GM23338 (cell line): ENCODE results near the gene VWC2. TPM values are rescaled to one million over a fixed set of nuclear protein-coding genes. Genes with fewer than 3 reads are reported as not detected.

ENCODE experiments used
- ATAC-seq: fragments of 200-7000 bp; cut with Tn5 transposase; 3 replicates; pipeline ENCODE4 v1.9.1; 2020
- DNase-seq: peaks from one replicate; pipeline ENCODE4 v3.0.0-alpha.2; 2015; ENCODE audit warnings: low spot score
- H2AFZ ChIP-seq: fragments of 200-600 bp; sonication (generic); 2 replicates; pipeline ENCODE4 v1.8.0; 2016; ENCODE audit warnings: antibody characterized with exemption, mild to moderate bottlenecking, moderate library complexity
- H3F3A ChIP-seq: fragments of 200-600 bp; sonication (generic); replicated peaks from 2 replicates; pipeline ENCODE4 v1.8.0; 2017; ENCODE audit warnings: antibody characterized with exemption, mixed run types, low read depth
- H3K27ac ChIP-seq: fragments of 200-600 bp; sonication (generic); 2 replicates; pipeline ENCODE4 v1.6.1; 2016; ENCODE audit warnings: low read depth
- H3K27me3 ChIP-seq: fragments of 200-600 bp; sonication (generic); 2 replicates; pipeline ENCODE4 v1.8.0; 2016; ENCODE audit warnings: mild to moderate bottlenecking, mixed run types, moderate library complexity; ENCODE audit not compliant: insufficient read depth
- H3K36me3 ChIP-seq: fragments of 200-600 bp; sonication (generic); 2 replicates; pipeline ENCODE4 v1.8.0; 2016; ENCODE audit warnings: mild to moderate bottlenecking; ENCODE audit not compliant: insufficient read depth
- H3K4me1 ChIP-seq: fragments of 200-600 bp; sonication (generic); 2 replicates; pipeline ENCODE4 v1.8.0; 2016; ENCODE audit warnings: mild to moderate bottlenecking, moderate library complexity; ENCODE audit not compliant: insufficient read depth
- H3K4me2 ChIP-seq: fragments of 200-600 bp; sonication (generic); 2 replicates; pipeline ENCODE4 v1.7.1; 2017; ENCODE audit warnings: mixed run types
- H3K4me3 ChIP-seq: fragments of 200-600 bp; sonication (generic); 2 replicates; pipeline ENCODE4 v1.6.1; 2016; ENCODE audit warnings: mixed run types
- H3K79me2 ChIP-seq: fragments of 200-600 bp; sonication (generic); replicated peaks from 2 replicates; pipeline ENCODE4 v1.8.0; 2017; ENCODE audit warnings: mild to moderate bottlenecking; ENCODE audit not compliant: insufficient read depth
- H3K9me2 ChIP-seq: fragments of 200-600 bp; sonication (generic); 2 replicates; pipeline ENCODE4 v1.8.0; 2017; ENCODE audit not compliant: insufficient read depth
- H4K20me1 ChIP-seq: fragments of 200-600 bp; sonication (generic); replicated peaks from 2 replicates; pipeline ENCODE4 v1.8.0; 2017; ENCODE audit warnings: mild to moderate bottlenecking; ENCODE audit not compliant: insufficient read depth
- H3K27ac Mint-ChIP-seq: 2 replicates; pipeline ENCODE4 v1.8.0; 2020; ENCODE audit warnings: inconsistent platforms, mild to moderate bottlenecking, moderate library complexity, mixed read lengths
- H3K27me3 Mint-ChIP-seq: 3 replicates; pipeline ENCODE4 v1.8.0; 2022; ENCODE audit warnings: low read depth, mild to moderate bottlenecking, moderate library complexity, mixed read lengths, inconsistent platforms; ENCODE audit not compliant: insufficient read depth, poor library complexity
- H3K36me3 Mint-ChIP-seq: 3 replicates; pipeline ENCODE4 v1.8.0; 2021; ENCODE audit warnings: low read depth, mild to moderate bottlenecking, inconsistent platforms, moderate library complexity, mixed read lengths
- H3K4me1 Mint-ChIP-seq: 3 replicates; pipeline ENCODE4 v1.8.0; 2020; ENCODE audit warnings: mild to moderate bottlenecking, inconsistent platforms, mixed read lengths
- H3K4me3 Mint-ChIP-seq: 3 replicates; pipeline ENCODE4 v1.8.0; 2021; ENCODE audit warnings: moderate library complexity, mild to moderate bottlenecking, inconsistent platforms, mixed read lengths
- H3K9me3 Mint-ChIP-seq: 3 replicates; pipeline ENCODE4 v1.8.0; 2020; ENCODE audit warnings: moderate library complexity, mild to moderate bottlenecking, inconsistent platforms, mixed read lengths
- CREB1 ChIP-seq: fragments of 250-450 bp; sonication (Bioruptor Pico); IDR thresholded peaks from 2 replicates; pipeline ENCODE4 v1.5.0; 2020; ENCODE audit warnings: low read depth, mild to moderate bottlenecking, moderate library complexity
- ETS1 ChIP-seq: IDR thresholded peaks from 2 replicates; pipeline ENCODE4 v1.6.1; 2016; ENCODE audit warnings: antibody characterized with exemption
- EZH2 ChIP-seq: fragments of 200-600 bp; sonication (generic); IDR thresholded peaks from one replicate; pipeline ENCODE4 v1.8.0; 2017; ENCODE audit warnings: antibody characterized with exemption, mild to moderate bottlenecking, low read depth; ENCODE audit not compliant: unreplicated experiment
- EZH2phosphoT487 ChIP-seq: fragments of 200-600 bp; sonication (generic); IDR thresholded peaks from one replicate; pipeline ENCODE4 v1.8.1; 2018; ENCODE audit warnings: antibody characterized with exemption; ENCODE audit not compliant: unreplicated experiment
- JUNB ChIP-seq: IDR thresholded peaks from one replicate; pipeline ENCODE4 v1.6.1; 2016; ENCODE audit warnings: antibody characterized with exemption; ENCODE audit not compliant: unreplicated experiment
- POLR2AphosphoS5 ChIP-seq: IDR thresholded peaks from 2 replicates; pipeline ENCODE4 v1.6.1; 2016; ENCODE audit warnings: antibody characterized with exemption, low read depth
- REST ChIP-seq: IDR thresholded peaks from one replicate; pipeline ENCODE4 v1.6.1; 2018; ENCODE audit warnings: antibody characterized with exemption; ENCODE audit not compliant: unreplicated experiment
- STAT1 ChIP-seq: IDR thresholded peaks from one replicate; pipeline ENCODE4 v1.6.1; 2016; ENCODE audit warnings: antibody characterized with exemption; ENCODE audit not compliant: unreplicated experiment
- ZNF114 ChIP-seq: fragments of 250-450 bp; sonication (Bioruptor Pico); IDR thresholded peaks from 2 replicates; pipeline ENCODE4 v1.5.0; 2020; ENCODE audit warnings: mild to moderate bottlenecking, moderate library complexity
- ZNF331 ChIP-seq: fragments of 250-450 bp; sonication (Bioruptor Pico); IDR thresholded peaks from 2 replicates; pipeline ENCODE4 v1.5.0; 2020; ENCODE audit warnings: low read depth, mild to moderate bottlenecking, moderate library complexity
- ZNF462 ChIP-seq: fragments of 250-450 bp; sonication (Bioruptor Pico); IDR thresholded peaks from 2 replicates; pipeline ENCODE4 v1.5.0; 2020; ENCODE audit warnings: mild to moderate bottlenecking, moderate library complexity
- polyA plus RNA-seq: library from polyadenylated mRNA; unstranded; fragments of >200 nt; fragmentation: Nextera tagmentation; extraction: Ambion mirVana; gene quantifications from 2 replicates; pipeline ENCODE4 v1.2.1, GENCODE V29; 2016
- total RNA-seq: library from RNA; depleted of rRNA; stranded (reverse); fragments of >200 nt; shearing (Covaris generic); gene quantifications from 2 replicates; pipeline ENCODE4 v1.2.3, GENCODE V29; 2014

Gene VWC2
- total and polyA plus RNA-seq, 2 experiments from 2014 or later = 0.15 to 0.45 TPM

- TF ChIP-seq ZNF462 (no peak), JUNB (no peak), ETS1 (no peak), POLR2AphosphoS5 (no peak), ZNF114 (no peak), EZH2 (no peak), STAT1 (no peak), CREB1 (CRISPR knock-in tag) (no peak), ZNF331 (CRISPR knock-in tag) (no peak), EZH2phosphoT487 (no peak), REST (no peak)
- H3K27me3 Mint-ChIP-seq = no peaks in the 10 kb centered on the region
Measured at GRCh38 chr7:49911909-49912308, 138.5 kb downstream of the VWC2 start.

More at GRCh38 chr7:49911909-49912308, 138.5 kb downstream of the VWC2 start:
- Histone ChIP-seq H3K36me3 (no peaks in the 10 kb centered on the region), H3K79me2 (no peaks in the 10 kb centered on the region), H4K20me1 (no peaks in the 10 kb centered on the region), H3F3A (no peaks in the 10 kb centered on the region), H3K27ac (no peak overlapping the region), H3K4me2 (no peak overlapping the region), H3K4me1 (no peaks in the 10 kb centered on the region), H3K4me3 (no peak overlapping the region), H2AFZ (no peak overlapping the region), H3K9me2 (0 out of 2 replicates have a peak, but pooled peaks cover 6% of the 10 kb centered on the region), H3K27me3 (no peaks in the 10 kb centered on the region)
- H3K4me3 Mint-ChIP-seq = no peak overlapping the region
- DNase-seq (no peak), ATAC-seq (no peak)
- H3K4me1 Mint-ChIP-seq = no peaks in the 10 kb centered on the region
- H3K27ac Mint-ChIP-seq = no peak overlapping the region
- H3K9me3 Mint-ChIP-seq = peaks cover 12% of the 10 kb centered on the region
- peaks cover 8% of the 10 kb centered on the region; the same call in 1 of the 3 replicates for H3K36me3 Mint-ChIP-seq
